ES-I3 (cell line): ENCODE measurements around the gene PTGER3.
"Not testable (repeated sequence)": the region's sequence is repeated elsewhere in the genome, so short reads cannot be mapped to it uniquely, and the experiment has no call there.

Source experiments
- H3K36me3 ChIP-seq: 2 replicates; pipeline ENCODE4 v1.6.1; 2013; ENCODE audit warnings: mild to moderate bottlenecking, low read length, control low read depth, moderate library complexity; ENCODE audit not compliant: insufficient read depth
- H3K4me1 ChIP-seq: 2 replicates; pipeline ENCODE4 v1.6.1; 2013; ENCODE audit warnings: mild to moderate bottlenecking, control low read depth, low read length; ENCODE audit not compliant: insufficient read depth
- H3K9ac ChIP-seq: 2 replicates; pipeline ENCODE4 v1.6.1; 2013; ENCODE audit warnings: low read depth, mild to moderate bottlenecking, low read length, moderate library complexity
- H3K9me3 ChIP-seq: 2 replicates; pipeline ENCODE4 v1.6.1; 2013; ENCODE audit warnings: mild to moderate bottlenecking, low read length, moderate library complexity; ENCODE audit not compliant: control insufficient read depth, insufficient read depth

PTGER3 gene

DNA sequence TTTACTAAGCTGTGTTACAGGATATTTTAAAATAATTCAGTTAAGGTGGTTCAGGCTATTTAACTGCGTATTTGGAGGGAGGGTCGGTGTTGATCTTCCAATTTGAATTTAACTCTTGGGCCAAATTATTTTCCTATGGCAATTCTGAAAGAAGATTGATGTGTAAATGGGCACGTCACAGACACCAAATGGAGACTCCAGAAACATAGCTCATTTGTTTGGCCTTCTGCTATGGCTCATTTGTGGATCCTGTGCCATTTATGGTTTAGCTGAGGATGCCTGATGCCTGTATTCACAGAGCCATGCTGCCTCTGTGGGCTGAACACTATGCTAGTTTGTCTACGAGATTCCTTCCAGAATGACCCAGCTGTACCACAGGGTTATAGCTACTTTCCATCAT is 70.6 kb downstream of the PTGER3 start:
- H3K4me1 ChIP-seq, result no peaks in the 10 kb centered on the region
- H3K36me3 ChIP-seq, result no peaks in the 10 kb centered on the region
- H3K9me3 ChIP-seq, result no peaks in the 10 kb centered on the region
- H3K9ac ChIP-seq, result no peak overlapping the region

GRCh38 chr1:70973754-70974153 is 73.9 kb downstream of the PTGER3 start:
- Histone ChIP-seq H3K9me3 (no peaks in the 10 kb centered on the region), H3K36me3 (no peaks in the 10 kb centered on the region), H3K9ac (no peak overlapping the region), H3K4me1 (no peaks in the 10 kb centered on the region)

GRCh38 chr1:70970407-70970806 is 77.2 kb downstream of the PTGER3 start:
- H3K4me1 ChIP-seq, result no peaks in the 10 kb centered on the region

DNA sequence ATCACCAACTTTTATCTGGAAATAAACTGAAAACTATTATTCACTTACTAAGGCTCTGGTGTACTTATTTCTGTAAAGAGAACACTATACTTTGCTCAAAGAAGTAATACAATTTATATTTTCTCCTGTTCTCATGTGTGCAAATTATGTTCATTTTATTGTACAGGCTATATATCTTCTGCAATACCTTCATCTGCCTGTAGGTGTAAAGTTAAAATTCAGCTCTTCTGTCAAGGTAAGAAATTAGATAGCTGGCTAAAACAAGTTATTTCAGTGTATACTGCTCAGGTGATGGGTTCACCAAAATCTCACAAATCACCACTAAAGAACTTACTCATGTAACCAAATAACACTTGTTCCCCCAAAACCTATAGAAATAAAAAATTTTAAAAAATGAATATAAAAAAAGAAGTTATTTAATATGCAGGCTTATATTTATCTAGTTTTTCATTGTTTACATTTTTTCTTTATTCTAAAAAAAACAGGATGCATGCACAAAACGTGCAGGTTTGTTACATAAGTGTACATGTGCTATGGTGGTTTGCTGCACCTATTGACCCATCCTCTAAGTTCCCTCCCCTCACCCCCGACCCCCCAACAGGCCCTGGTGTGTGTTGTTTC is 81.5 kb downstream of the PTGER3 start:
- Histone ChIP-seq H3K9me3 (no peaks in the 10 kb centered on the region), H3K36me3 (no peaks in the 10 kb centered on the region), H3K4me1 (no peaks in the 10 kb centered on the region), H3K9ac (no peak overlapping the region)

More at GRCh38 chr1:70970407-70970806, 77.2 kb downstream of the PTGER3 start:
- Histone ChIP-seq H3K9ac (no peak overlapping the region), H3K9me3 (no peaks in the 10 kb centered on the region), H3K36me3 (no peaks in the 10 kb centered on the region)

- no peaks in the 10 kb centered on the region for H3K36me3 ChIP-seq
These were observed 84.2 kb downstream of the PTGER3 start for GRCh38 chr1:70963374-70963773.

GRCh38 chr1:70961374-70961975 is 86.1 kb downstream of the PTGER3 start:
- no peaks in the 10 kb centered on the region for H3K9me3 ChIP-seq
- H3K4me1 ChIP-seq, result no peaks in the 10 kb centered on the region
- no peak overlapping the region for H3K9ac ChIP-seq
- H3K36me3 ChIP-seq, result no peaks in the 10 kb centered on the region

More at GRCh38 chr1:70963374-70963773, 84.2 kb downstream of the PTGER3 start:
- H3K9me3 ChIP-seq, result no peaks in the 10 kb centered on the region
- H3K4me1 ChIP-seq, result no peaks in the 10 kb centered on the region
- H3K9ac ChIP-seq, result no peak overlapping the region

GRCh38 chr1:70948396-70949017 is 99.1 kb downstream of the PTGER3 start:
- Histone ChIP-seq H3K9me3 (no peaks in the 10 kb centered on the region), H3K4me1 (no peaks in the 10 kb centered on the region), H3K9ac (no peak overlapping the region), H3K36me3 (no peaks in the 10 kb centered on the region)

DNA sequence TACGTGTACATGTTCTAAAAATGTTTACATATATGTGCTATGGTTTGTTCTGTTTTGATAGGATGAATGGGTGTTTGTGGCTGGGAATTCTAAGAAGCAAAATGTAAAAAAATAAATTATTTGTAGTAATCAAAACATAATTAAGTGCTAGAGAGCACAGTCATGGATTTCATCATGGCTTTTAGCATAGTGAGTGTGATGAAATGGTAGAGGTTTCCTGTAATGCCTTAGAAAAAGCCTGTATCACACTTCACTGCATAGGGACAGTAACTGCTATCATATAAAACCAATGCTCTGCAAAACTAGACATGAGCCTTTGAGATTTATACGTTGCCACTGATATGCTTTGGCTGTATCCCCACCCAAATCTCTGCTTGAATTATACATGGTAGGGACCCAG is 99.8 kb downstream of the PTGER3 start:
- no peaks in the 10 kb centered on the region for H3K9me3 ChIP-seq
- H3K9ac ChIP-seq, result no peak overlapping the region
- no peaks in the 10 kb centered on the region for H3K4me1 ChIP-seq
- H3K36me3 ChIP-seq, result no peaks in the 10 kb centered on the region

GRCh38 chr1:70945676-70946075 is 101.9 kb downstream of the PTGER3 start:
- Histone ChIP-seq H3K4me1 (no peaks in the 10 kb centered on the region), H3K9ac (no peak overlapping the region), H3K36me3 (no peaks in the 10 kb centered on the region), H3K9me3 (no peaks in the 10 kb centered on the region)

DNA sequence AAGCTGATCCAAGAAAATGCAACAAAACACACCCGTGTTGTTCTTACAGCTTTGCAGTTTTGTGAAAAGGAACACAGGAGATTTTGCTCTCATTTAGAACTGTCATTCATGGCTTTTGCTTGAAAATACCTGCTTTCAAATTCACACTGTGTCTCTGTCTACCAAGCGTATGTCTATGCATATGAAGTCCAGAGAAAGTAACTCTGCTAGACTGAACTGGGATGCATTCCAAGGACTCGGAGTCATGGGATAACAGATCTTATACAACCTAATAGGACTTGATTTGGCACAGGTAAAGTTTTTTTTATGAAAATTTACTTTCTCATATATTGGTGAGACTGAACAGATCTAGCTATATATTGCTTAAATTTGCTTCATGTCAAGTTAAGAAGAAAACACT is 102.4 kb downstream of the PTGER3 start:
- Histone ChIP-seq H3K4me1 (no peaks in the 10 kb centered on the region), H3K9ac (no peak overlapping the region), H3K9me3 (no peaks in the 10 kb centered on the region), H3K36me3 (no peaks in the 10 kb centered on the region)

GRCh38 chr1:70941563-70941962 is 106.1 kb downstream of the PTGER3 start:
- no peaks in the 10 kb centered on the region for H3K4me1 ChIP-seq
- H3K36me3 ChIP-seq, result no peaks in the 10 kb centered on the region
- no peaks in the 10 kb centered on the region; the same call in 1 of the 2 replicates for H3K9me3 ChIP-seq
- H3K9ac ChIP-seq, result no peak overlapping the region

- H3K9me3 ChIP-seq, H3K36me3 ChIP-seq, H3K4me1 ChIP-seq, H3K9ac ChIP-seq: not testable (repeated sequence)
These were observed 107.2 kb downstream of the PTGER3 start for GRCh38 chr1:70940398-70940797.

GRCh38 chr1:70934194-70934961 is 113.2 kb downstream of the PTGER3 start:
- H3K9ac ChIP-seq, result no peak overlapping the region
- H3K36me3 ChIP-seq, result no peaks in the 10 kb centered on the region
- no peaks in the 10 kb centered on the region for H3K4me1 ChIP-seq
- H3K9me3 ChIP-seq, result no peaks in the 10 kb centered on the region

DNA sequence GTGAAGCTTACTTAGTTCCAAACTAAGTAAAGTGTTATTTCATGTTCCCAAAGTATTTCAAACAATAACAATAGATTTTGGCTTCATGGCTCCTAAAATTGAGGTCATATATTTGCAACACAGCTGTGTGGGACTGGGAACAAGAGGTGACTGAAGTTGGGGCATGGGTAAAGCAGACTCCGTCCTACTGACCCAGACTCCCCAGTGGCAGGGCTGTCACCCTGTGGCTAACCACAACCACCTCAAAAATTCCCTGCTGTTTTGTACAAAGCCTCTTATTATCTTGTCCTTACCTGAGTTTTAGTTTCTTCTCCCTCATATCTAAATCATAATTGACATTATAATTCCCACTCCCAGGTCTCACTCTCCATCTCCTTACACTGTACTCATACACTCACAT is 117.6 kb downstream of the PTGER3 start:
- no peak overlapping the region for H3K9ac ChIP-seq
- H3K36me3 ChIP-seq, result no peaks in the 10 kb centered on the region
- H3K9me3 ChIP-seq, result no peaks in the 10 kb centered on the region; the same call in 1 of the 2 replicates
- H3K4me1 ChIP-seq, result no peaks in the 10 kb centered on the region
